ENCODE results near the gene MAGI2. TPM values are rescaled to one million over a fixed set of nuclear protein-coding genes. Genes with fewer than 3 reads are reported as not detected.

The MAGI2 gene
- total RNA-seq, 1 donor from 2014 or later: 4.0 TPM

DNA sequence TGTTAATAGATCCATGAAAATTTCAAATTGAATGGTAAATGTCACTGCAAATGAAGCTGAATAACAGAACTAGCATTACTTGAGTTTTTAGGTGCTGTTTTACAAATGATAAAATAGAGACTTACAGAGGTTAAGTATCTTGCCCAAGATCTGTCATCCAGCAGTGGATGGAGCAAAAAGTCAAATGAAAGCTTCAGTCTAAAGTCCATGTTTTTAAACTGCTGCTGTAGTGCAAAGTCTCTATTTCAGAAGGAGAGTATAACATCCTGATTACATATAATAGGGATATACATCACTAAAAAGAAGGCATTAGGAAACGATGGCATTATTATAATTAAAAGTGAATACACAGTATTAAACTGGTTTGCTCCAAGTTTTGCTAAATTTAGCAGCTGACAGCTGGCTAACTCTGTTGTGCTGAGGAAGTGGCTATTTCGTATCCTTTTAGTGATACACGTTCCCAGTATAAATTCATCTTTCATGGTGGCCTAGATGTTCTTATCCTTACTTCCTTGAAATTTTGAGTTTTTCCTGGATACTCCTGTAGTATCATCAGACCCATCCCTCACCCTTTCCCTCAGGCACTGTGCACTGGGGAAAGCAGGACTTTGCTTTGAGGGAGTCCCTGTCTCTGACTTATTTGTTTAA lies 603.2 kb downstream of the MAGI2 start:
- TF ChIP-seq, protein P1, sequence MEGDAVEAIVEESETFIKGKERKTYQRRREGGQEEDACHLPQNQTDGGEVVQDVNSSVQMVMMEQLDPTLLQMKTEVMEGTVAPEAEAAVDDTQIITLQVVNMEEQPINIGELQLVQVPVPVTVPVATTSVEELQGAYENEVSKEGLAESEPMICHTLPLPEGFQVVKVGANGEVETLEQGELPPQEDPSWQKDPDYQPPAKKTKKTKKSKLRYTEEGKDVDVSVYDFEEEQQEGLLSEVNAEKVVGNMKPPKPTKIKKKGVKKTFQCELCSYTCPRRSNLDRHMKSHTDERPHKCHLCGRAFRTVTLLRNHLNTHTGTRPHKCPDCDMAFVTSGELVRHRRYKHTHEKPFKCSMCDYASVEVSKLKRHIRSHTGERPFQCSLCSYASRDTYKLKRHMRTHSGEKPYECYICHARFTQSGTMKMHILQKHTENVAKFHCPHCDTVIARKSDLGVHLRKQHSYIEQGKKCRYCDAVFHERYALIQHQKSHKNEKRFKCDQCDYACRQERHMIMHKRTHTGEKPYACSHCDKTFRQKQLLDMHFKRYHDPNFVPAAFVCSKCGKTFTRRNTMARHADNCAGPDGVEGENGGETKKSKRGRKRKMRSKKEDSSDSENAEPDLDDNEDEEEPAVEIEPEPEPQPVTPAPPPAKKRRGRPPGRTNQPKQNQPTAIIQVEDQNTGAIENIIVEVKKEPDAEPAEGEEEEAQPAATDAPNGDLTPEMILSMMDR (IDR thresholded peaks at IDR 0.05): no peak
- H3K9me3 ChIP-seq: no peaks in the 10 kb centered on the region
- no peaks in the 10 kb centered on the region for H3K4me1 ChIP-seq
- H3K27ac ChIP-seq: no peak overlapping the region
- H3K4me3 ChIP-seq: no peak overlapping the region
- intact Hi-C loops (cut with DNase I): no loop called here
- no peaks in the 10 kb centered on the region for H3K27me3 ChIP-seq
- H3K36me3 ChIP-seq: no peaks in the 10 kb centered on the region
- no peak for DNase-seq (ENCODE audit: low spot score in 2 of 2)

DNA sequence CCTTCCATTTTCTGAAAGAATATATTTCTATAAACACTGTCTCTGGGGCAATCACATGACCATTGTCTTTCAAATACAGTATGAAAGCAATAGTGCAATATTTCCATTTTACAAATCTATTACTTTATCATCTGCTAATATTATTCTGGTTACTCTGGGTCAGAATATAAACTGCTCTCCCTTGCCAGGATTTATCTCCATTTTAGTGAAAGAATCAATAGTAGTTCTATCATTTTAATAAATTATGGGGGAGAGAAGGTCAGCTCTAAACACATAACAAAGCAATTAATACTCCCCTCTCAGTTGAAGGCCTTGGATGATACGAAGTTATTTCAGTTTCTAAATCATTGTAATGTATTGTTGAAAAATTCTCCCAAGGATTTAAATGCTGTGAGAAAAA lies 608.3 kb downstream of the MAGI2 start:
- no peak overlapping the region for H3K27ac ChIP-seq
- intact Hi-C loops (cut with DNase I): no loop called here
- no peak for DNase-seq (ENCODE audit: low spot score in 2 of 2)
- TF ChIP-seq, protein P1 (IDR thresholded peaks at IDR 0.05): no peak
- no peaks in the 10 kb centered on the region for H3K27me3 ChIP-seq
- H3K36me3 ChIP-seq: no peaks in the 10 kb centered on the region
- no peaks in the 10 kb centered on the region for H3K4me1 ChIP-seq
- H3K9me3 ChIP-seq: no peaks in the 10 kb centered on the region
- no peak overlapping the region for H3K4me3 ChIP-seq

DNA sequence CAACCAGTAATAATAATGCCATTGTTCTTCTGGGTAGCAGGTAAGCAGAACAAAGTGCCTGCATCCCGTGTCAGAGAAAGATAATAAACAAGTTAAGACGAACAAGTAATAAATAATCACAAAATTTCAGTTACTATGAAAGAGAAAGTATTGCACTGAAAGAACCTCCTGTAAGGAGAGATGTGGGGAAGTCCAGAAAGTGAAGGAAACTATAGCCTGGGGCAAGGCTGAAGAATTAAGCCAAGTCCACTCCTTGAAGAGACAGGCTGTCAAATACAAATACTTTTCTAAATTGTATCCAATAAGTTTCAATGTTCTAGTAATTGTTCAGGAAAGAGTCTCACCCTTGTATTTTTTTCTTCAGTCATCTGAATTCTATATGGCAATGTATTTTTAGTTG lies 611.4 kb downstream of the MAGI2 start:
- no peak overlapping the region for H3K4me3 ChIP-seq
- H3K4me1 ChIP-seq: no peaks in the 10 kb centered on the region
- H3K27ac ChIP-seq: no peak overlapping the region
- no peak for DNase-seq (ENCODE audit: low spot score in 2 of 2)
- no peaks in the 10 kb centered on the region for H3K27me3 ChIP-seq
- intact Hi-C loops (cut with DNase I): no loop called here
- H3K36me3 ChIP-seq: no peaks in the 10 kb centered on the region
- TF ChIP-seq, protein P1 (IDR thresholded peaks at IDR 0.05): no peak
- H3K9me3 ChIP-seq: no peaks in the 10 kb centered on the region

DNA sequence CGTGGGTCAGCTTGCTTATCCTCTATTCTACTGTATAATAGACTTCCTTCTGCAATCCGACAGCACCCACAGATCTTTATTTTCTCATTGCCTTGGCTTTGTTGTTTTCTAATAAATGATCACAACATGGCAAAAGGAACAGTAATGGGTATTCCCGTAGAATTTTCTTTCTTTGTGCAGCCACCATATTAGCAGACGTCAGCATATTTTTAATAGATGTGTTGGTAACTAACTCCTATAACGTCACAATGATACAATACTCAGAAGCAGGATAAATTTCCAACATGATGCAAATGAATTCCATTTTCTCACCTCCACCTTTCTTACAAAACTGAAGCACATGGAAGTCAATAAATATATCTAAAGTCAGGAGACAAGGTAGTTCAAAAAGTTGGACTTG lies 617.6 kb downstream of the MAGI2 start:
- H3K4me1 ChIP-seq: no peaks in the 10 kb centered on the region
- H3K4me3 ChIP-seq: no peak overlapping the region
- TF ChIP-seq, protein P1 (IDR thresholded peaks at IDR 0.05): no peak
- no peaks in the 10 kb centered on the region for H3K27me3 ChIP-seq
- DNase-seq (ENCODE audit: low spot score in 2 of 2): no peak
- H3K9me3 ChIP-seq: no peaks in the 10 kb centered on the region
- H3K36me3 ChIP-seq: no peaks in the 10 kb centered on the region
- H3K27ac ChIP-seq: no peak overlapping the region
- intact Hi-C loops (cut with DNase I): no loop called here

DNA sequence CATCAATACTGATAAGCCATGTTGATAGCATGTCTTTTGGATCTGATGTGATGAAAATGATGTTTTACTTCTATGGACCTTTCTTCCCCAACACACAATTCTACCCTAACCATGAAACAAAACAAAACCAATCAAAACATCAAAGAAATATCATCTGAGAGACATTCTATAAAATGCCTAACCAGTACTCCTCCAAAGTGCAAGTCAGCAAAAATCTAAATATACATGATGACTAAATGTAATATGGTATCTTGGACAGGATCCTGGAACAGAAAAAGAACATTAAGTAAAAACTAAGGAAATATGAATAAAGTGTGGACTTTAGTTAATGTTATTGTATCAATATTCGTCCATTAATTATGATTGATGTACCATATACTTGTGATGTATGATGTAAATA lies 625.1 kb downstream of the MAGI2 start:
- H3K36me3 ChIP-seq: no peaks in the 10 kb centered on the region
- intact Hi-C loops (cut with DNase I): no loop called here
- no peaks in the 10 kb centered on the region for H3K4me1 ChIP-seq
- no peak overlapping the region for H3K27ac ChIP-seq
- no peak for DNase-seq (ENCODE audit: low spot score in 2 of 2)
- no peaks in the 10 kb centered on the region for H3K9me3 ChIP-seq
- H3K4me3 ChIP-seq: no peak overlapping the region
- no peaks in the 10 kb centered on the region for H3K27me3 ChIP-seq
- TF ChIP-seq, protein P1 (IDR thresholded peaks at IDR 0.05): no peak

Measured in ascending aorta (tissue), 2 donors.